ENCODE data around the gene NEK6.

Gene NEK6

GRCh38 chr9:124347968-124348358, 90.2 kb downstream of the NEK6 start:
- H3K27ac ChIP-seq = no peak overlapping the region
- TF ChIP-seq Cebpa-rat (IDR thresholded peaks at IDR 0.05) = no peak
- peaks cover 99% of the 10 kb centered on the region for H4K20me1 ChIP-seq
- H3K4me2 ChIP-seq = peak overlapping the region; percentile 36; the same call in 1 of the 2 replicates
- no peak overlapping the region for H3K4me3 ChIP-seq
- H3K9ac ChIP-seq = no peak overlapping the region
- H3K9me3 ChIP-seq = no peaks in the 10 kb centered on the region
- peaks cover 96% of the 10 kb centered on the region for H3K36me3 ChIP-seq
- peaks cover 26% of the 10 kb centered on the region for H3K4me1 ChIP-seq
- H3K27me3 ChIP-seq = no peaks in the 10 kb centered on the region

GRCh38 chr9:124348363-124348762, 90.6 kb downstream of the NEK6 start:
- H3K4me2 ChIP-seq = no peak overlapping the region
- H3K4me1 ChIP-seq = peaks cover 22% of the 10 kb centered on the region
- no peak for TF ChIP-seq Cebpa-rat (IDR thresholded peaks at IDR 0.05)
- H3K36me3 ChIP-seq = peaks cover 100% of the 10 kb centered on the region
- H3K4me3 ChIP-seq = no peak overlapping the region
- H3K27ac ChIP-seq = no peak overlapping the region
- peaks cover 99% of the 10 kb centered on the region for H4K20me1 ChIP-seq
- no peak overlapping the region for H3K9ac ChIP-seq
- H3K27me3 ChIP-seq = no peaks in the 10 kb centered on the region
- H3K9me3 ChIP-seq = no peaks in the 10 kb centered on the region

GRCh38 chr9:124348831-124349230, 91.1 kb downstream of the NEK6 start:
- Histone ChIP-seq H3K27ac (no peak overlapping the region), H3K9me3 (no peaks in the 10 kb centered on the region), H3K4me2 (no peak overlapping the region), H3K4me3 (no peak overlapping the region), H3K27me3 (no peaks in the 10 kb centered on the region), H3K9ac (no peak overlapping the region), H3K4me1 (peaks cover 17% of the 10 kb centered on the region), H3K36me3 (peaks cover 100% of the 10 kb centered on the region), H4K20me1 (peaks cover 99% of the 10 kb centered on the region)
- TF ChIP-seq Cebpa-rat (IDR thresholded peaks at IDR 0.05) = no peak

DNA sequence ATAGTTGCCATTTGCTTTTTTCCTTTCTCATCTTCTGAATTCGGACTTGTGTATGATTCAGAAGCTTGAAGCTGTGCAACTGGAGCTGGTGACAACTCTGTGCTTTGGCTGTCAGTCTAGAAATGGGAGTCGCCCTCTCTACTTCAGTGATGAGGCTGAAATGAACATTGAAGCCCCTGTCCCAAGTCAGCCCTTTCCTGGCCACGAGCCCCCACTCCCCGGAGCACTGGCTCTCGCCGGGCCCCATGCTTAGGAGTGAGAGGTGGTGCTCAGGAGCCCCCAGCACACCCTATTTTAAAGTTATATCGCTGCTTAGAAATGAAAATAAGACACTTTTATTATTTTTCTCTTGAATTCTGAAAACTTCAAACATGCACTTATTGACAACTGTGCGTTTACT, 91.5 kb downstream of the NEK6 start:
- Histone ChIP-seq H3K4me1 (peaks cover 13% of the 10 kb centered on the region), H3K27me3 (no peaks in the 10 kb centered on the region), H3K36me3 (peaks cover 100% of the 10 kb centered on the region), H3K27ac (no peak overlapping the region), H3K9ac (no peak overlapping the region), H4K20me1 (peaks cover 99% of the 10 kb centered on the region), H3K4me2 (no peak overlapping the region), H3K9me3 (no peaks in the 10 kb centered on the region), H3K4me3 (no peak overlapping the region)
- TF ChIP-seq Cebpa-rat (IDR thresholded peaks at IDR 0.05) = no peak

- Histone ChIP-seq H3K27me3 (no peaks in the 10 kb centered on the region), H3K36me3 (peaks cover 100% of the 10 kb centered on the region), H3K4me3 (no peak overlapping the region)
These were observed 92.1 kb downstream of the NEK6 start for GRCh38 chr9:124349675-124350493.

DNA sequence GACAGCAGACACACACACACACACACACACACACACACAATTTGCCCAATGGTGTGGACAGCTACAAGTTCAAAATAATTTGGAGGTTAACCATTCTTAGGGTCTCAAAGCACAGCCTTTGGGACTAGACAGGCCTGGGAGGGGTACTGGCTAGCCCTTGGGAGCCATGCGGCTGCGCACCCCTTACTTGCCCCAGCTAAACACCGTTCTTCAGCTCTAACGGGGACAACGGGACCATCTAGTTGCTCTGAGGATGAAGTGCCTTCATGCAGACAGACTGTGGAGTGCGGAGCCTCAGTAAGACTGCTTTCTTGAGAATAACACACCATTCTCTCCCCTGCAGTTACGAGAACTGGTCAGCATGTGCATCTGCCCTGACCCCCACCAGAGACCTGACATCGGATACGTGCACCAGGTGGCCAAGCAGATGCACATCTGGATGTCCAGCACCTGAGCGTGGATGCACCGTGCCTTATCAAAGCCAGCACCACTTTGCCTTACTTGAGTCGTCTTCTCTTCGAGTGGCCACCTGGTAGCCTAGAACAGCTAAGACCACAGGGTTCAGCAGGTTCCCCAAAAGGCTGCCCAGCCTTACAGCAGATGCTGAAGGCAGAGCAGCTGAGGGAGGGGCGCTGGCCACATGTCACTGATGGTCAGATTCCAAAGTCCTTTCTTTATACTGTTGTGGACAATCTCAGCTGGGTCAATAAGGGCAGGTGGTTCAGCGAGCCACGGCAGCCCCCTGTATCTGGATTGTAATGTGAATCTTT, 92.9 kb downstream of the NEK6 start:
- H3K4me2 ChIP-seq = no peak overlapping the region
- peaks cover 13% of the 10 kb centered on the region for H3K4me1 ChIP-seq
- no peak for TF ChIP-seq Cebpa-rat (IDR thresholded peaks at IDR 0.05)
- no peak overlapping the region for H3K27ac ChIP-seq
- H3K4me3 ChIP-seq = no peak overlapping the region
- H3K27me3 ChIP-seq = no peaks in the 10 kb centered on the region
- H3K9ac ChIP-seq = no peak overlapping the region
- H4K20me1 ChIP-seq = peaks cover 100% of the 10 kb centered on the region
- no peaks in the 10 kb centered on the region for H3K9me3 ChIP-seq
- H3K36me3 ChIP-seq = peaks cover 100% of the 10 kb centered on the region

More at GRCh38 chr9:124349675-124350493, 92.1 kb downstream of the NEK6 start:
- H3K27ac ChIP-seq = no peak overlapping the region
- no peak overlapping the region for H3K4me2 ChIP-seq
- H4K20me1 ChIP-seq = peaks cover 100% of the 10 kb centered on the region
- no peak for TF ChIP-seq Cebpa-rat (IDR thresholded peaks at IDR 0.05)
- H3K4me1 ChIP-seq = peaks cover 13% of the 10 kb centered on the region
- H3K9ac ChIP-seq = no peak overlapping the region
- no peaks in the 10 kb centered on the region for H3K9me3 ChIP-seq

- Histone ChIP-seq H3K27ac (no peak overlapping the region), H3K4me2 (no peak overlapping the region), H3K9me3 (no peaks in the 10 kb centered on the region), H3K36me3 (peaks cover 100% of the 10 kb centered on the region), H4K20me1 (peaks cover 100% of the 10 kb centered on the region), H3K4me1 (peaks cover 12% of the 10 kb centered on the region), H3K4me3 (no peak overlapping the region), H3K27me3 (no peaks in the 10 kb centered on the region), H3K9ac (no peak overlapping the region; the same call in 1 of the 2 replicates)
- no peak for TF ChIP-seq Cebpa-rat (IDR thresholded peaks at IDR 0.05)
These were observed 94.1 kb downstream of the NEK6 start for GRCh38 chr9:124351672-124352468.

DNA sequence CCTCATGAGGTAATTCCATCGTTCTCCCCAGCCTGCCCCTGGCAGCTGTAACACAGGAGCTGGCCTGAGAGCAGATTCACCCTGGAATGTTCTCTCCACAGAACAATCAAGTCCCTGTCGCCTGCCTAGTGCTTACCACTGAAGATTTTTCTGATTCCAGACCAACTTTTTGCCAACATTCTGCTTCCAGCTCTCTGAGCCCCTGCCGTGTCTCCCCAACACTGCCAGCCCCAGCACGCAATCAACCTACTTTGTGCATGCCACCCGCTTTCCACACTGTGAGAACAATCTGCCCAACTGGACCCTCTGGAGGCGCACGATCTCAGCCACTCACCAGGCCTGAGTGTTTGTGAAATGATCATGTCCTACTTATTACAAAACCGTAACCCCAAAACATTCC, 94.9 kb downstream of the NEK6 start:
- Histone ChIP-seq H3K27ac (no peak overlapping the region), H3K9ac (no peak overlapping the region; the same call in 1 of the 2 replicates), H3K4me1 (peaks cover 4% of the 10 kb centered on the region), H3K27me3 (no peaks in the 10 kb centered on the region), H3K36me3 (peaks cover 100% of the 10 kb centered on the region), H3K4me2 (no peak overlapping the region), H3K9me3 (no peaks in the 10 kb centered on the region), H4K20me1 (peaks cover 100% of the 10 kb centered on the region), H3K4me3 (no peak overlapping the region)
- TF ChIP-seq Cebpa-rat (IDR thresholded peaks at IDR 0.05) = no peak

DNA sequence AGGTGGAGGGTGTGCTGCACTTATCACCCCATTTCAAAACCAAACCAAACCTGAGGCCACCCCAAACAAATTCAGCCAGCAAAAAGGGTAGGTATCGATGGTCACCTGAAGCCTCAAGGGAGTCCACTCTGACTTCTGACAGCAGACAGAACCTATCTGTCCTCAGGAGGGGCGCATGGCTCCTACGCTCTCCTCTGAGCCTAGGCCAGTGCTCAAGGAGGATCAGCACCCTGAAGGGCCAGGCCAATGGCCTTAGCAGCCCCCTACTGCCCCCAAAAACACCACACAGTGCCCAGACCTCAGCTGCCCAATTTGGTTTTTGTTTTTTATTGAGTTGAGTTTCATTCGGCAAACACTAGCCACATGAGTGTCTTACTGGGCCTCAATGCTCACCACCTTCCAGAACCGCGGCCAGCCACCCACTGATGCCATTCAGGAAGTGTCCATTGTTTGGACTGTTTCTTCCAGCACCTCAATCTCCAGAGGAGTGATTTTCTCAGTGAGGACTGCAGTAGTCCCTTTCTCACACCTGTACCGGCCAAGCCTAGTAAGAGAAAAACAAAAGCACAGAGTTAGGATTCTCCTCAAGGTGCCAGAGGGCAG, 95.5 kb downstream of the NEK6 start:
- no peak for TF ChIP-seq Cebpa-rat (IDR thresholded peaks at IDR 0.05)
- Histone ChIP-seq H3K9me3 (no peaks in the 10 kb centered on the region), H3K4me2 (no peak overlapping the region), H4K20me1 (peaks cover 100% of the 10 kb centered on the region), H3K27ac (no peak overlapping the region), H3K4me3 (no peak overlapping the region), H3K36me3 (peaks cover 100% of the 10 kb centered on the region), H3K4me1 (no peaks in the 10 kb centered on the region), H3K27me3 (no peaks in the 10 kb centered on the region), H3K9ac (no peak overlapping the region)
